Activated CD4-positive, alpha-beta T cell treated with anti-CD3 and anti-CD28 coated beads, Interleukin-2, amount 10 ng/mL, durations not matched to agents 24 days and 14 days (primary cell): ENCODE data around the gene MACROH2A1. TPM values are rescaled to one million over a fixed set of nuclear protein-coding genes. Genes with fewer than 3 reads are reported as not detected.
A peak's percentile ranks its signal among the peaks of the same experiment; 100 is the strongest.

ENCODE experiments used
- DNase-seq: peaks from one replicate; pipeline ENCODE4 v3.0.0; 2022
- H3K27ac Mint-ChIP-seq: one replicate; pipeline ENCODE4 v1.8.0; 2022; ENCODE audit warnings: mild to moderate bottlenecking, mixed read lengths
- H3K27me3 Mint-ChIP-seq: one replicate; pipeline ENCODE4 v1.8.0; 2022; ENCODE audit warnings: mixed read lengths
- H3K36me3 Mint-ChIP-seq: one replicate; pipeline ENCODE4 v1.8.0; 2022; ENCODE audit warnings: low read depth, mild to moderate bottlenecking, mixed read lengths
- H3K4me1 Mint-ChIP-seq: one replicate; pipeline ENCODE4 v1.8.0; 2021; ENCODE audit warnings: mixed read lengths
- H3K4me3 Mint-ChIP-seq: one replicate; pipeline ENCODE4 v1.8.0; 2022; ENCODE audit warnings: mild to moderate bottlenecking, moderate library complexity, mixed read lengths
- H3K9me3 Mint-ChIP-seq: one replicate; pipeline ENCODE4 v1.8.0; 2021; ENCODE audit warnings: mixed read lengths
- intact Hi-C: fragments of 100-400 bp; cut with micrococcal nuclease; formaldehyde crosslinking; loops from one replicate; pipeline ENCODE4 v1.15.1; 2023
- total RNA-seq: library from RNA; stranded (reverse); gene quantifications from 2 replicates; pipeline ENCODE4 v1.2.3, GENCODE V29; 2022

The MACROH2A1 gene
- total RNA-seq, 1 donor from 2014 or later: 282 TPM

GRCh38 chr5:135308245-135308644 is 90.8 kb downstream of the MACROH2A1 start:
- peaks cover 56% of the 10 kb centered on the region for H3K4me1 Mint-ChIP-seq
- DNase-seq: no peak
- H3K27ac Mint-ChIP-seq: peak overlapping the region; percentile 57
- H3K4me3 Mint-ChIP-seq: no peak overlapping the region
- H3K27me3 Mint-ChIP-seq: peaks cover 15% of the 10 kb centered on the region
- H3K9me3 Mint-ChIP-seq: no peaks in the 10 kb centered on the region
- intact Hi-C loops: no loop called here
- H3K36me3 Mint-ChIP-seq: no peaks in the 10 kb centered on the region

DNA sequence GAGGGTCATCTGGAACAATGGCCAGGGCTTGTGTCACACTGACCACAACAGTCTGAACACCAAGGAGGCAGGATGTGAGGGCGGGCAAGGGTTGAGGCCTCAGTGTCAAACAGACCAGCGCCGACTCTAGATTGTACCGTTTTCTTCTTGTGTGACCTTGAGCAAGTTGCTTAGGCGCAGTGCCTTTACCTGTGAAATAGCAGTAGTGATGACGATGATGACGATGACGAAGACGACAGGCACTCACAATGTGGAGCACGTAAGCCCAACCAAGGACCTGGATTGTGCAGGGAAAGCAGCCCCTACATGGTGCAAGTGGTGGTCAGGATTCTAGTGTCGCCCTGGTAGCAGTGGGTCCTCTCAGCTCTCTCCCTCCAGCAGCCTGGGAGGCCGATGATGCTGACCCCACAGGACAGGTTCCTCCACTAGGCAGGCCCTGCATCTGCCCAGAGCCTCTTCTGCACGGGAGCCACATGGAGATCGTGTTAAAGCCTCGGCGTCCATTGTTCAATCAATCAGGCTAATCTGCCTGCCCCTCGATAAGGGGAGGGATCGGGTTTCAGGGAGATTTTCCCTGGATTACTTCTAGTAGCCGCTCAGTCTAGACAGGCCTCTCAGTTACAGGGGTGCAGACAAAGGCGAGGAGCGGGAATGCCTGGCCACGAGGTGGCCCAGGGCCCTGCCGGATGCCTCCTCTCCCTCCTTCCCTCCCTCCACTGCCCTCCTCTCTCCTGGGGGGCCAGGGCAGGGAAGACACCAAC is 91.7 kb downstream of the MACROH2A1 start:
- Mint-ChIP-seq H3K36me3 (no peaks in the 10 kb centered on the region), H3K27me3 (peaks cover 21% of the 10 kb centered on the region), H3K4me1 (peaks cover 50% of the 10 kb centered on the region), H3K27ac (no peak overlapping the region), H3K4me3 (no peak overlapping the region), H3K9me3 (no peaks in the 10 kb centered on the region)
- peak; percentile 52 for DNase-seq
- intact Hi-C loops: no loop called here

- Mint-ChIP-seq H3K27me3 (peaks cover 26% of the 10 kb centered on the region), H3K9me3 (no peaks in the 10 kb centered on the region), H3K27ac (no peak overlapping the region), H3K36me3 (no peaks in the 10 kb centered on the region), H3K4me1 (peaks cover 45% of the 10 kb centered on the region), H3K4me3 (no peak overlapping the region)
- no peak for DNase-seq
- intact Hi-C loops: no loop called here
These were observed 92.5 kb downstream of the MACROH2A1 start for GRCh38 chr5:135306557-135306956.

GRCh38 chr5:135304352-135305221 is 94.4 kb downstream of the MACROH2A1 start:
- Mint-ChIP-seq H3K4me3 (no peak overlapping the region), H3K27ac (no peak overlapping the region), H3K9me3 (no peaks in the 10 kb centered on the region), H3K36me3 (no peaks in the 10 kb centered on the region), H3K4me1 (peaks cover 27% of the 10 kb centered on the region), H3K27me3 (peaks cover 42% of the 10 kb centered on the region)
- DNase-seq: peak; percentile 48
- intact Hi-C loops: no loop called here

DNA sequence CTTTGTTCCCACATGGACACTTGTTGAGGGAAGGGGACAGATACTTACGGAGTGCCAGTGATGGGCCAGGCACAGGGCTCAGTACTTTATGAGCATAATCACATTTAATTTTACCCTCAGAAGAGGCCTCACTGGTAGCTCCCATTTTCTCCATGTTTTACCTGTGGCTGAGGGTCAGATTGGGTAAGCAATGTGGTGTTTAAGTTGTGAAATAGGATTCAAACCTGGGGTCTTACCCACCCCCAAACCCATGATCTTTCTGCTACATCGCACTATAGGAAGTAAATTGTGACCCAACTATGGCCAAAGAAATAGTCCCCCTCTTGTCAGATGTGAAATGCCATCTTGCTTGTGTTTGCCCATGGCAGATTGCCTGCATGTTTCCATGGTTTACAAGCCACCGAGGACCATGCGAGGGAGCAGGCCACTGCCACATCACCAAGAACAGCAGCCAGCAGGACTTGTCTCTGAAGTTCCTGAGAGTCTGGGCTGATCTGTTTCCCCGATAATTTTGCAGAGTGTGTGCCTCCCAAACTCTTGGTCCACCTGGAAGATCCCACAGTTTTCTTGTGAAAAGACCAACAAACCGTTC is 95.4 kb downstream of the MACROH2A1 start:
- Mint-ChIP-seq H3K36me3 (no peaks in the 10 kb centered on the region), H3K4me3 (no peak overlapping the region), H3K9me3 (no peaks in the 10 kb centered on the region), H3K27ac (no peak overlapping the region), H3K4me1 (peaks cover 17% of the 10 kb centered on the region), H3K27me3 (peaks cover 44% of the 10 kb centered on the region)
- intact Hi-C loops: no loop called here
- peak; percentile 49 for DNase-seq

GRCh38 chr5:135296900-135297816 is 101.9 kb downstream of the MACROH2A1 start:
- Mint-ChIP-seq H3K27me3 (peaks cover 48% of the 10 kb centered on the region), H3K9me3 (peaks cover 3% of the 10 kb centered on the region), H3K4me3 (no peak overlapping the region), H3K4me1 (peaks cover 2% of the 10 kb centered on the region), H3K36me3 (no peaks in the 10 kb centered on the region), H3K27ac (no peak overlapping the region)
- intact Hi-C loops: no loop called here
- DNase-seq: no peak

- H3K36me3 Mint-ChIP-seq: no peaks in the 10 kb centered on the region
- intact Hi-C loops: no loop called here
- H3K27ac Mint-ChIP-seq: no peak overlapping the region
- H3K4me3 Mint-ChIP-seq: no peak overlapping the region
- H3K9me3 Mint-ChIP-seq: peaks cover 6% of the 10 kb centered on the region
- peaks cover 45% of the 10 kb centered on the region for H3K27me3 Mint-ChIP-seq
- DNase-seq: no peak
- H3K4me1 Mint-ChIP-seq: peaks cover 2% of the 10 kb centered on the region
These were observed 103.2 kb downstream of the MACROH2A1 start for GRCh38 chr5:135295852-135296251.

- no peak overlapping the region for H3K4me3 Mint-ChIP-seq
- no peaks in the 10 kb centered on the region for H3K36me3 Mint-ChIP-seq
- peaks cover 2% of the 10 kb centered on the region for H3K4me1 Mint-ChIP-seq
- no peak overlapping the region for H3K27ac Mint-ChIP-seq
- H3K9me3 Mint-ChIP-seq: peaks cover 6% of the 10 kb centered on the region
- H3K27me3 Mint-ChIP-seq: peaks cover 46% of the 10 kb centered on the region
- DNase-seq: no peak
- intact Hi-C loops: no loop called here
These were observed 104.2 kb downstream of the MACROH2A1 start for GRCh38 chr5:135294793-135295192.

GRCh38 chr5:135289651-135290050 is 109.4 kb downstream of the MACROH2A1 start:
- H3K9me3 Mint-ChIP-seq: peaks cover 16% of the 10 kb centered on the region
- no peaks in the 10 kb centered on the region for H3K36me3 Mint-ChIP-seq
- no peak overlapping the region for H3K4me3 Mint-ChIP-seq
- peaks cover 56% of the 10 kb centered on the region for H3K27me3 Mint-ChIP-seq
- no peaks in the 10 kb centered on the region for H3K4me1 Mint-ChIP-seq
- DNase-seq: no peak
- no peak overlapping the region for H3K27ac Mint-ChIP-seq
- intact Hi-C loops: no loop called here

DNA sequence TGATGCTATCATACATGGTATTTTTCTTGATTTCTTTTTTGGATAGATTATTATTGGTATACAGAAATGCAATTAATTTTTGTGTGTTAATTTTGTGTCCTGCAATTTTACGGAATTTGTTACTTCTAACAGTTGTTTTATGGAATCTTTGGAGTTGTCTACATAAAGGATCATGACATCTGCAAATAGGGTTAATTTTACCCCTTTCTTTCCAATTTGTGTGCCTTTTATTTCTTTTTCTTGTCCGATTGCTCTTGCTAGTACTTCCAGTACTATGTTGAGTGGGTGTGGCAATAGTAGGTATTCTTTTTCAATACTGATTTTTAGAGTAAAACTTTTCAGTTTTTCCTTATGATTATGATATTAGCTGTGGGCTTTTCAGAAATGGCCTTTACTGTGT is 111.5 kb downstream of the MACROH2A1 start:
- Mint-ChIP-seq H3K4me3 (no peak overlapping the region), H3K27me3 (peaks cover 65% of the 10 kb centered on the region), H3K27ac (no peak overlapping the region), H3K4me1 (no peaks in the 10 kb centered on the region), H3K9me3 (peaks cover 16% of the 10 kb centered on the region), H3K36me3 (no peaks in the 10 kb centered on the region)
- intact Hi-C loops: no loop called here
- no peak for DNase-seq

Other genes with a start within 250 kb of the MACROH2A1 start
- gene DCANP1, start 48.1 kb upstream of the MACROH2A1 start, total RNA-seq: not detected in 2 replicates
- gene TIFAB, start 53.1 kb upstream of the MACROH2A1 start, total RNA-seq: not detected in 2 replicates
- not detected in 2 replicates for gene NEUROG1, start 136.7 kb upstream of the MACROH2A1 start, total RNA-seq
- not detected in 2 replicates for gene CXCL14, start 179.8 kb upstream of the MACROH2A1 start, total RNA-seq